Limb (tissue), 2 donors: ENCODE results near the gene GRID2.

Experiments used
- DNase-seq, 2 donors: peaks; one replicate each; pipeline ENCODE4 v3.0.0-alpha.2; 2016; ENCODE audit errors: extremely low spot score in 2 of 2

The GRID2 gene

DNA sequence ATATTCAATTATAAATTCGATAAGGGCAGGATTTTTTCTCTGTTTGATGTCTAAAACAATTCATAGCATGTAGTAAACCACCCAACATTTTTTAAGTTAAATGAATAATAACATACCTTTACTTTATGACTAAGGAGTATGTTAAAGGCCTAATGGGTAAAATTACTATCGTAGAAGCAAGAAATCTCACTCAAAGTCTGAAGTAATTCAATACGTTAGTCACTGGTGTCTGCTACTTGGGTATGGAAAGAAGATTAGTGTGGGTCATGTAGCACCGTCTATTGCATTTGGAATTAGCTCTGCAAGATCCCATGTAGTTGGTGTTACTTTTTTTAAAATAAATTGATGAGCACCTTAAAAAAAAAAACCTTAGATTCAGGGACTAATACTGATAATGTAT, 374.5 kb downstream of the GRID2 start:
- no peak for DNase-seq

DNA sequence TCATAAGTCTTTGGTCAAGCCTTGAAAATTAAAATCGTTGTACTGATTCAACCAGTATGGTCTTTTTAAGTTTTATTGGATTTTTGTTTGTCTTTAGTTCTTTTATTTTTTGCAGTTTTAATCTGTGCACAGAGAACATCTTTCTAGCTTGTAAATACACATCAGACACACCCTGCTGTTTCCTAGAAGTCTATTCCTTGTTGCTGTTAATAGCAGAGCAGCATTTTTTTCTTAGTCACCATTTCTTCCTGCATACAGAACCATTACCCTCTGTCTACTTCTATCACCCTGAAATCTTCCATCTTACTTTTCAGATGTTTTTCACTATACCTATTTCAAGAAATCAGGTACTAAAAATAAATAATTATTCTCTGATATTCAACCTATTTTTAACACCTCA, 375.4 kb downstream of the GRID2 start:
- no peak for DNase-seq

DNA sequence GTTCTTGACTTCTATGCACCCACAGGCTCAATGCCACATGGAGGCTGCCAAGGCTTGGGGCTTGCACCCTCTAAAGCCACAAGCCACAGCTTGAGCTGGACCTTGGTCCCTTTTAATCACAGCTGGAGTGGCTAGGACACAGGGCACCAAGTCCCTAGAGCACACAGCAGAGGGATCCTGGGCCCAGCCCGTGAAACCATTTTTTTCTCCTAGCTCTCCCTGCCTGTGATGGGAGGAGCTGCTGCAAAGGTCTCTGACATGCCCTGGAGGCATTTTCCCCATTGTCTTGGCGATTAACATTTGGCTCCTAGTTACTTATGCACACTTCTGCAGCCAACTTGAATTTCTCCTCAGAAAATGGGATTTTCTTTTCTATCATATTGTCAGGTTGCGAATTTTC, 410.9 kb downstream of the GRID2 start:
- DNase-seq, result no peak

DNA sequence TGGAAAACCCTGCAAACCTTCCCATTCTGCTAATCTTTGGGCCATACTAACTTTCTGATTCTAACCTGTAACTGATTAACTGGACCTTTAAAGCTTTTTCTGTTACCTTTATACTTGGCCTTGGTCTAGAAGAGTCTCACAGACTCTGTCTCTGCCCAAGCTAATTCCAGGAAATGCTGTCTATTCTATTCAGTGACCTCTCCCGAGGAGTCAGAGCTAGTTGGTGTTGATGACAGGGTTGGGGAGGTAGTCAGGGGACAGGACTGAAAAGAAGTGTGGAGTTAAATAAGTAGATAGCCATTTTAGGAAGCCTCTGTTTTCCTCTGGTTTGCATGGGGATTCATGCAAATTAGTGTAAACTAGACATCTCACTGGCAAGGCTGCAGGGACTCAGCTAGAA, 429.5 kb downstream of the GRID2 start:
- no peak for DNase-seq

DNA sequence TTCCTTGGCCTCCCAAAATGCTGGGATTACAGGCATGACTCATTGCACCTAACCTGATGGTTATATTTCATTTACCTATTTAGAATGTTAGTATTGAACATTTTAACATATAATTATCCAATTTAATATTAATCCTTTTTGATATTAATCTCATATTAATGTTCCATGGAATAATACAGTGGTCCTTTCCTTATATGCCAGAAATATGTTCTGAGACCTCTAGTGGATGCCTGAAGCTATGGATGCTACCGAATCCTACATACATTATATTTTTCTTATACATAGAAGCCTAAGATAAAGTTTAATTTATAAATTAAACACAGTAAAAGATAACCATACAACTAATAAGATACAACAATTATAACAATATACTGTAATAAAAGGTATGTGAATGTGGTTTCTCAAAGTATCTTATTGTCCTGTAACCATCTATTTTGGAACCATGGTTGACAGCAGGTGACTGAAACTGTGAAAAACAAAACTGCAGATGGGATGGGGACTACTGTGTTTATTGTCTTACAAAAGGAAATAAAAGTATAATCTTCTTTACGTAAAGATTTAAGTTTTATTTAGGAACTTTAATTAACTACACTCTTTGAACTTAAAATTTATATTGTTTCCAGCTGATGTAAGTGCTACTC, 431.4 kb downstream of the GRID2 start:
- no peak for DNase-seq

DNA sequence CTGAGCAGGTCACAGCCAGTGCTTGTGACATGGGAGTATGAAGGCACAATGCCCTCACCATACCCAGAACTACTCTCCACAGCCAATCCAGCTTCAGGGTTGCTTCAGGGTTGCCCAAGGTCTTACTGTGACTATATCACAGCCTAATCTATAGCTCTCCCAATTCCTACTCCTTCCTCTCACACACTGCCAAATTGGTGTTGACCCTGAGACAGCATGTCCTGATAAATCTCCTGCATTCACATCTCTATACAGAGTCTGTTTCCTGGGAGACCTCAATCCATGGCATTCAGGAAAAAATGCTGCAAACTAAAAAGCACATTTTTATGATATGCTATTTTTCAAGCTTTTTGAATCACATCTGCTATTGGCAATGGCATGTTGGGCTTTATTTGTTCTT, 456.7 kb downstream of the GRID2 start:
- no peak for DNase-seq

DNA sequence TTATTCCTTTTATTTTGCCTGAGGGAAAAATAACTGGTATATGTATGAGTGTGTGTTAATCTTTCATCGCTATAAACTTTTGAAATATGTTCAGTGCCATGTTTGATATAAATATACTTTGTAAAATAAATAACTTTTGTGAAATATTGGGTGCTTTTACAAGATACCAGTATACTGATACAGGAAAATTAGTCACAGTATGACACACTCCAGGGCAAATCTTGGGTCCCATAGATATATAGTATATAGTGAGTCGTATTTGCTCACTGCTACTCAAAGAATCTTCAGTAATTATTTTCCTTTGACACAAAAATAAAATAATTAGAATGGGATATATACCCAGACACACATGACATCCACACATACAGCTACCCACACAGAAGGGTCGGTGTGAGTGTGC, 472.3 kb downstream of the GRID2 start:
- DNase-seq, result no peak

DNA sequence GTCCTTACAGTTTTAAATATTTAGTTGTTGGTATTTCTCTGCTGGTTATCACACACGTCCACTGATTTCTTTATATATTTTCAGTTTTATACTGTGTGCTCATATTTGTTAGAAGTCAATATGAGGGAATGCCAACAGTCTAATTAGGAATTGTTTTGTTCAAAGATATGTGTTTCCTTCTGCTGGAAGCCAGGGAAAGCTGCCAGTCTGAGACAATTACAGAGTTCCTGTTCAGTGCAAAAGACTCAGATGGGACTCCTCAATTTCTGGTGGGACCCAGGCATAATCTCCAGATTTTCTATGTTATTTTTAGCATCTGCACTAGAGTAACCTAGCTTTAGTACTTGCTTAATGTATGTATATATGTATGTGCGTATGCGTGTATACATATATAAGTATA, 486.0 kb downstream of the GRID2 start:
- no peak for DNase-seq

DNA sequence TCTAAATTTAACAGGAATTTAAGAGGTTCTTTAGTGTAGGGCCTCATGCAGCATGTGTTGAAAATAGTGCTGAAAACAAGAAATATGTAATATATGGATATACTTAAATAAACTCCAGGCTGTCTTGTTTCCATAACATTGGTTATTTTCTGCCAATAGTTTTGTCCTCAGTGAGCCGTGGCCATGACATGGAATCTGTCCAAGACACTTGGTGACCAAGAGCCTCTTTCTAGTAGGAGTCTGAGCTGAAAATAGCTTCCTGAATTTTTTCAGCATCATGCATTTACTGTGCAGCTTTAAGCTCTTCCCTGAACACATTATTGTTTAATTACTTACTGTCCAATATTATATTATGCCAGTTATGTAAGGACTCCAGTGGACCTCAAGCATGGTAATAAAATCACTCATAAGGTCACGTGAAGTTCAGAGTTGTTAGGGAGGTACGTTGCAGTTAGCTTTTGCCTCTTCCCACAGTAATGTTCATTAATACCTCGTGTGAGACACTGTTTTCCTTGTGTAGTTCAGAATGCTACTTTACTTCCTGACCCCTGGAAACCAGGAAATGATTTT, 488.2 kb downstream of the GRID2 start:
- peak in 1 of 2 donors; percentile 32 for DNase-seq

DNA sequence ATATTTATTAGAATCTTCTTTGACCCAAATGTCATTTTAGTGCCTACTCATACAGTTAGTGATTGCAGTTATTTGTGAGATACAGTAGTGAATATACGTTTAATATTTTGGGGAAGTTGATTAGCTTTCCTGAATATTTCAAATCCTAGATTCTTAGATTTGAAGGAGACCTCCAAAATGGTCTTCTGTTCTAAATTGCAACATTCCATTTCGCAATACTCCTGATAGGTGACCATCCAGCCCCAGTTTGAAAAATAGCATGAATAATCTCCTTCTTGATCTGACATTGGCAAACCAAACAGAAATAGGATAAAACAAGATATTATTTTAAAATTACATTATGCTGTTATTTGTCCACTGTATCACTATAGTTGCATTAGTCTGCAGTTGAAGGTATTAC, 505.6 kb downstream of the GRID2 start:
- DNase-seq, result no peak

DNA sequence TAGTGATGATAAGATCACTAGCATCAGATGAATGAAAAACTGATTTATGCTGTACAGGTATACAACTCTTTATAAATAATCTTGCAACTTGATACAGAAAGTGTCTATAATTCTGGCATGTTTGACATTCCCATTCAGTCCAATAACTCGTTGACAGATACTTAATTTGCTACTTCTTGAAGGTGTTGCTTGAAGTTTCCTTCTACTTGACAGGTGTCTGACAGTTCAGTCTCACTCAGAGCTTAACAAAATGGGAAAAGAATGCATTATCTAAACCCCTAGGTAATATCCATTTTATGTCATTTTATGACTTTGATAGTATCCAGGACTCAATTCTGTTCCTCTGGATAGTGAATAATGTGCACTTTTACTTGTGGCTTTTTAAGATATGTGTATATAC, 508.9 kb downstream of the GRID2 start:
- no peak for DNase-seq

DNA sequence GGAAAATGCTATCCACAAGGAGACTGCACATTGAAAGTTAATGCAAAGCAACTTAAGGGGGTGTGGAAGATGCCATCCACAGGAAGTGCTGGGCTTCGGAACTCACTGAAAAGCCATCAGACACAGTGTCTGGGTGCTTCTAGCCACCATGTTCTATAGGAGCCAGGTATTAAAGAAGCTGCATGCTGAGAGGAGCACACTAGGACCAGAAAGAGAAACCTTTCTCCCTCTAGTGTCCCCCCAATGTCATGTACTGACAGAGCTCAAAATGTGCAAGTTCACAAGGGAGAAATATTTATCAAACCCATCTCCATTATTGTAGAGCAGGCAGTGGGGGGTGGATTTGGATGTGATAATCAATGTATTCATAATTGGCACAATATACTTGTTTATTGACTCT, 510.9 kb downstream of the GRID2 start:
- no peak for DNase-seq

DNA sequence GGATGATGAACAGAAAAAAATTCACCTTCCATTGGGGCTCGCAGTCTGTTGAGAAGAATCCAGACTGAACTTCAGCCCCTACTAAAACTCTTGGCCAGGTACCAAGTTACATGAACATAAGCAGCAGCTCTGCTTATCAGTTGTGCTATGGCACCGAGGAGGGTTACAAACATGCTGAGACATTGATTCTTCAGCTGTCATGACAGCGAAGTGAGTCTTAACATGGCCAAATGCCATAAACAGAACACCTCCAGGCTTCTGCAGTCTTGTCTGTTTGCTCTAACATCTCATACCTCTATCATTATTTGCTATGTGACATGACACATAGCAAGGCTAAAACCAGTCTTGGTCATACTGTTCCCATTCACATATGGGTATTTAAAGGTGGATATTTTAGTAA, 521.5 kb downstream of the GRID2 start:
- no peak for DNase-seq

DNA sequence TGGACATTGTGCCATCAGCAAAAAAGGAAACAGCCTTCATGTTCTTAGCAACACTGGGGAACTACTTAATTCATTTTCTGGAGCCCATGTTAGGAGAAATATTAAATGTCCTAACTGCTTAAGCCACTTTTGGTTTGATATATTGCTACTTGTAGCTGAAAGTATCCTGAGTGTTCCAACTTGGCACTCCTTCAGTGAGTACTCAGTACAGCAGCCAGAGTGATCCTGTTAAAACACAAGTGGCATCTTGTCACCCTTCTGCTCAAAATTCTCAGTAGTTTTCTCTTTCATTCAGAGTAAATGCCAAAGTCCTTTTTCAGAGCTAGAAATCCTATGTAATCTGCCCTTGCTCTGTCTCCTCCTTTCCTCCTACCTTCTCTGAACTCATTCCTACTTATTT, 522.0 kb downstream of the GRID2 start:
- no peak for DNase-seq

DNA sequence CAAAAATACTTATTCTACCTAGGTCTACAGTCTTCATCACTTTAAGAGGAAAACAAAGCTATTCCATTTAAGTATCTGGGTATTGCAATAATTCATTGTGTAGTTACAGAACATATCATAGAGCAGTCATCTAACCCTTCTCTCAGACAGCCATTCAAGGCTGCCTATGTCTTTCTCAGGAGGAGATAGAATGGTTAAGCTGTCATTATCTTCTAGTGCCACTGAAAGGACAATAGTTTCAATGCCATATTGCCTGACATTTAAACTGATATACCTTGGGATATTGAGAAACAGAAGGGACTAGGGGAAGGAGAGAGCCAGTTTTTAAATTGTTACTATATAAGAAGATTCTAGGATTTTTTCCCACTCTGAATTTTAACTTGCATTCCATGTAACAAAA, 527.0 kb downstream of the GRID2 start:
- DNase-seq, result no peak

DNA sequence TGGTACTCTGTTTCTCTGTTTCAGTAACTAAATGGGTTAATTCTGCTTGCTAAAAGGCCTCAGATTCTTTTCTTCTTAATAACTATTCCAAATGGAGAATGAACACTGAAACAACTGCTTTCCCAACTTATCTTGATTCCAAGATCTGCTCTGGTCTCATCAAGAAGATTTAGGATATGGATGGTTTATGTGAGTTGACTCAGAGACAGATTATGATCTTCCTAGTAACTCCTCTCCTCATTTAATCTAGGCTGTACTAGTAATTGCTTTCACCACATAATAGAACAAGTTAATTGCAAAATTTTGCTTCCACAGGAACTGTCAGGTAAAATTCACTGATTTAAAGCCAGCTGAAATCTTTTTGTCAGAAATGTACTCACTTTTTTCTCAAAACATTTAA, 537.1 kb downstream of the GRID2 start:
- no peak for DNase-seq

DNA sequence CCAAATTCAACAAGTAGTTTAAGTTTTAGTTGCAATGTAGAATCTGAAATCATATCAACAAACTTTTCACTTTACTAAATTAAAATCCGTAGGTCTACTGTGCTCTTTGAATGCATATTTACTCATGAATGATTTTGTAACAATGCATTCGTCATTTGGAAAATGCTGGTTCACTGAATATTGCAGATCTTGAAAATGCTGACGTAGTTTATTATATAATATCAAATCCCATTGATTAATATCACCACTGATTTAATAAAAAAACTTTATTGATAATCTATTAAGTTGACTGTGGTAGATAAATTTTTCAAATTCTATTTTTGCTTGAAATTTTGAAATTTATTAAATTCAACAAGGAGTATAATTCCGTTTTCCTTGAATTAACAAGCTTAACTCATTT, 540.0 kb downstream of the GRID2 start:
- no peak for DNase-seq

DNA sequence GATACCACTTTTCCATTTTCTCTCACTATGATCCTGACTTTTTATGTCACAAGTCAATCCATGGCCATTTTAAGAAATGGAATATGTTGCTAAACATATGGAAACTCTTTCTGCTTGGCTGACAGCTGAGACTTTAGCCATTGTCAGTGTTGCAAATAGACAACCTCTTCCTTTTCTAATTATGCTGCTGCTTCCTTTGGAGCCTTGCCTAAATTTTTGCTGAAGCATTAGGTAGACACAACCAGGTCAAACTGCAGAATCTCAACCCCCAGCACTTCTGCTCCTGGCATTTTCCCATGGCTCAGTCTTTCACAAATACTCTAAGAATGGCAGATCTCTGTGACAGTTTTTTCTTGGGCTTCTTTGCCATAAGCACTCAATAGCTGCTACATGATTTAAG, 543.3 kb downstream of the GRID2 start:
- no peak for DNase-seq

DNA sequence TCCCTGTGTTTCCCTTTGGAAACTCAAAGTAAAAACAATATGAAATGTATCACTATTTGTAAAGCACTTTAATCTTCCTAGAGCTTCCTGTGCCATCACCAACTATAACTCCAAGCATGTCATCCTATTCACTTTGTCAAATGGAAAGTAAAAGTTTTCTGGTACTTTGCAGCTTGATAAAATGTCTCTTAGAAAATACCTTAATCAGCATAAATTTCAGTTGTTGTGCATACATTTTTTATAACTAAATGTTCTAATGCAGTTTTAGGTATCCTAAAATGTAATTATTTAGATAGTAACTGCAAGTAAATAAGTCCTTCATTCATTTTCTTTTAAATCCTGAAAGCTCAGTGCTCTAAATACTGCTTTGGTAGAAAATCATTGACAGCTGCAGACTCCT, 558.7 kb downstream of the GRID2 start:
- DNase-seq, result no peak

DNA sequence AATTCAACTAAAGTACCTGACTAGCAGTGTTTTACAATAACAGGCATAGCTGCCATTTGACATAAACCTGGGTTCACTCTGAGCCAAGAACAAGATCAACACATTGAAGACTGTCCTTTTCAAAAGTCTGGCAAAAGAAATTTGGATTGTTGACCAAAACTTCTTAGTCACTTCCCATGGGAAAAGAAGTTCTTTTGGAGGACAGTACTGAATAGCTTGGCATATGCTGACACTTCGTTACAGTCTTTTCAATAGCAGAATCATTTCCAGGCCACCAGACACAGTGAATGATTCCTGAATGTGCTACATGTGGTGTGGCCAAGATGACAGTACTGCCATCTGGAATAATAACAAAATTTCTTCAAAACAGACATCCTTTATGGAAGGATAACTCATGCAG, 560.3 kb downstream of the GRID2 start:
- DNase-seq, result no peak

DNA sequence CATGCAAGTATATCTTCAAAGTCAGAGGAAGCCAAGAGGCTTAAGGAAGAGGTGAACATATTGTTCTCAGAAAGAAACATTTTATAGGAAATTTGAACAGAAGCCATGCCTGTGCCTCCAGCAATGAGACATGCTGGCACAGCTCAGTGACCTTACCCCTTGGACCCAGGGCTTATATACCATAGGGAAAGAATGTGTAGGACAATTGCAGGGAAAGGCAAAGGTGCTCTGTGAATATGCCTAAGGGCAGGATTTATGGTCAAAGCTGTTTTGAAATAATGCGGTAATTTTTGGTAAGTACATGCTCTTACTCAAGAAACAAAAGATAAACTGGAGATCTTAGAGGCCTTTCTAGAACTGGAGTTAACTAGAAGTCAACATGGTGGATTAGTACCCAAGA, 568.8 kb downstream of the GRID2 start:
- no peak for DNase-seq

DNA sequence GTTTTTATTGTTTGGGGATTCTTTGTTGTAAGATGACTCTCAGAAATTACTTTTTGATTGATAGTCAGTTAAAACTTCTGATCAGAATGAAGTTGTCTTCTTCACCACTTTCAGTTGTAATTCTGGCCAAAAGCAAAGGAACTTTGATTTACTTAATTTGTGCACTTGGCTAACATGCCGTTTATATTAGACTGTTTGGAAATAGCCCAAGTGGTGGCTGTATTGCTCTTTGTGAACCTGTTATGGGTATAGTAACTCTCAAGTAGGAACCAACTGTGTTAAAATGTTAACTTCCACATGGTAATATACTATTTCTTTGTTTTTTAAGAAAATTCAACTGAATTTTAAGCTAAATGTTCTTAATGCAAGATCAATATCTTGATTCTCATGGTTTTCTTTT, 581.9 kb downstream of the GRID2 start:
- no peak for DNase-seq

DNA sequence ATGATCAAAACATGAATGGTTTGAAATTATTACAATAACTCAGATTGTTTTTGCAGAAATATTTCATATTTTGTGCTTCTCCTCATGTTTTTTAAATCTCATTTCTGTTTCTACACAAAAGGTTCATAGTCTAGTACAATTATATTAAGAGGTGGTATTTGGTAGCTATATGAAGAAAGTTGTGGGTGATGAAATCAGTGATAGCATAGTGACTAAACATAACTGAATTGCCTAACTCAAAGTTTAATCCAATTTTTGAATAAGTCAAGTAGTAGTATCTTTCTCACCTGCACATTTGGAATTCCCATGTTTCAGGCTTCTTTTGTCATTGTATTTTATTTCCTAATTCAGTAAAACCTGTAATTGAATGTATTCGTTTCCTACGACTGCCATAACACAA, 648.7 kb downstream of the GRID2 start:
- DNase-seq, result no peak

DNA sequence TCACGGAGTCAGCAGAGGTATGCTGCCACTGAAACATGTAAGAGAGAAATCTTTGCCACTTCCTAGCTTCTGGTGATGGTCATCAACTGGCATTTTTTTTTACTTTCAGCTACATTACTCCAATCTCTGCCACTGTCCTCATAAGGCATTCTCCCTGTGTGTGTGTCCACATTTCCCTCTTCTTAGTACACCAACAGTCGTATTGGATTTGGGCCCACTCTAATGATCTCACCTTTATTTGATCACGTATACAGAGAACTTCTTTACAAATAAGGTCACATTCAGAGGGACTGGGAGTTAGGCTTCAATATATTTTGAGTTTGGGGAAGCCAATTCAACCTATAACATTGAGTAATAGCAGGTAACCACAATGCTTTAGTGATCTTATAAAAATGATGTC, 649.1 kb downstream of the GRID2 start:
- DNase-seq, result no peak
